Small intestine (tissue), 16 donors: ENCODE data around the gene STARD3. TPM values are rescaled to one million over a fixed set of nuclear protein-coding genes. Genes with fewer than 3 reads are reported as not detected.
"Not testable (repeated sequence)": the region's sequence is repeated elsewhere in the genome, so short reads cannot be mapped to it uniquely, and the experiment has no call there.

Experiments used
- DNase-seq, 2 donors: peaks; one replicate each; pipeline versions ENCODE4 v3.0.0 to v3.0.0-alpha.2; 2013
- FAIRE-seq: peaks from 2 replicates; lab custom pipeline; 2012; peaks lifted over from hg19 to GRCh38; lab: Jason Lieb, UNC
- H3K27ac ChIP-seq, 3 donors: one replicate each; pipeline ENCODE4 v1.5.1; 2013; ENCODE audit warnings: low read length in 2 of 3, mild to moderate bottlenecking in 2 of 3, control low read depth in 1 of 3, inconsistent platforms in 1 of 3, low read depth in 1 of 3, moderate library complexity in 1 of 3
- H3K27me3 ChIP-seq, 3 donors: one replicate each; pipeline ENCODE4 v1.6.1; 2013; ENCODE audit warnings: low read length in 3 of 3, inconsistent platforms in 1 of 3; ENCODE audit not compliant: control insufficient read depth in 3 of 3, insufficient read depth in 3 of 3
- H3K36me3 ChIP-seq, 3 donors: one replicate each; pipeline ENCODE4 v1.6.1; 2013; ENCODE audit warnings: low read length in 3 of 3, inconsistent platforms in 1 of 3, low read depth in 1 of 3, mild to moderate bottlenecking in 1 of 3, moderate library complexity in 1 of 3; ENCODE audit not compliant: control insufficient read depth in 3 of 3, insufficient read depth in 2 of 3
- H3K4me1 ChIP-seq, 3 donors: one replicate each; pipeline ENCODE4 v1.6.1; 2013; ENCODE audit warnings: low read length in 2 of 3, inconsistent platforms in 1 of 3, low read depth in 1 of 3, mild to moderate bottlenecking in 1 of 3, moderate library complexity in 1 of 3; ENCODE audit not compliant: control insufficient read depth in 3 of 3, insufficient read depth in 2 of 3
- H3K4me3 ChIP-seq, 3 donors: one replicate each; pipeline ENCODE4 v1.5.1; 2013; ENCODE audit warnings: low read length in 3 of 3, control low read depth in 1 of 3, inconsistent platforms in 1 of 3, low read depth in 1 of 3, mild to moderate bottlenecking in 1 of 3, moderate library complexity in 1 of 3
- H3K9me3 ChIP-seq, 2 donors: one replicate each; pipeline ENCODE4 v1.6.1; 2013; ENCODE audit warnings: low read depth in 1 of 2, low read length in 1 of 2; ENCODE audit not compliant: control insufficient read depth in 2 of 2, insufficient read depth in 1 of 2
- WGBS, 3 donors: extraction: QIAGEN DNeasy Blood & Tissue Kit; methylation state at CpG; one replicate each; pipeline ENCODE4 v1.1.7; 2013; 5-methylcytosine and 5-hydroxymethylcytosine counted together
- long read RNA-seq, 10 donors: transcript quantifications; one replicate each; lab custom pipeline, GENCODE V29; 2026
- polyA plus RNA-seq, 4 donors: library from polyadenylated mRNA; stranded (reverse) in 3 of 4; unstranded in 1 of 4; fragments of 200-250 nt in 3 of 4; fragments of 120-200 nt in 1 of 4; gene quantifications; one replicate each; pipeline versions ENCODE4 v1.2.1 to v1.2.3, GENCODE V29; 2013
- donor health status: healthy with polysubstance abuse.
- donor health status: control.
- donor health status: control.
- donor health status: Bipolar disorder and iron deficiency.
- donor health status: healthy.

STARD3 gene
- 10 to 100 TPM; 56.0 to 80.2 (median 67.6) TPM for polyA plus RNA-seq
- long read RNA-seq, donor 1, result 0 reads
- long read RNA-seq, donor 2, partial matches to known transcripts, result 6 of 8 reads
- long read RNA-seq, donor 2, other reads (novel, unspliced or antisense), result 0 of 8 reads
- long read RNA-seq, donor 3, transcript STARD3-201 (15 exons, 2,132 nt), result major isoform, 8 of 9 reads
- long read RNA-seq, donor 3, partial matches to known transcripts, result 0 of 9 reads
- long read RNA-seq, donor 3, other reads (novel, unspliced or antisense), result 0 of 9 reads
- long read RNA-seq, donor 4, result 0 reads
- long read RNA-seq, donor 5, partial matches to known transcripts, result 18 of 21 reads
- long read RNA-seq, donor 5, other reads (novel, unspliced or antisense), result 0 of 21 reads
- long read RNA-seq, donor 6, partial matches to known transcripts, result 0 of 2 reads
- long read RNA-seq, donor 6, other reads (novel, unspliced or antisense), result 0 of 2 reads
- long read RNA-seq, donor 7, partial matches to known transcripts, result 25 of 28 reads
- long read RNA-seq, donor 7, other reads (novel, unspliced or antisense), result 0 of 28 reads
- long read RNA-seq, donor 8, result 0 reads
- long read RNA-seq, donor 9, result 0 reads
- long read RNA-seq, donor 10, transcript STARD3-201 (15 exons, 2,132 nt), result major isoform, 6 of 35 reads
- long read RNA-seq, donor 10, partial matches to known transcripts, result 29 of 35 reads
- long read RNA-seq, donor 10, other reads (novel, unspliced or antisense), result 0 of 35 reads

DNA sequence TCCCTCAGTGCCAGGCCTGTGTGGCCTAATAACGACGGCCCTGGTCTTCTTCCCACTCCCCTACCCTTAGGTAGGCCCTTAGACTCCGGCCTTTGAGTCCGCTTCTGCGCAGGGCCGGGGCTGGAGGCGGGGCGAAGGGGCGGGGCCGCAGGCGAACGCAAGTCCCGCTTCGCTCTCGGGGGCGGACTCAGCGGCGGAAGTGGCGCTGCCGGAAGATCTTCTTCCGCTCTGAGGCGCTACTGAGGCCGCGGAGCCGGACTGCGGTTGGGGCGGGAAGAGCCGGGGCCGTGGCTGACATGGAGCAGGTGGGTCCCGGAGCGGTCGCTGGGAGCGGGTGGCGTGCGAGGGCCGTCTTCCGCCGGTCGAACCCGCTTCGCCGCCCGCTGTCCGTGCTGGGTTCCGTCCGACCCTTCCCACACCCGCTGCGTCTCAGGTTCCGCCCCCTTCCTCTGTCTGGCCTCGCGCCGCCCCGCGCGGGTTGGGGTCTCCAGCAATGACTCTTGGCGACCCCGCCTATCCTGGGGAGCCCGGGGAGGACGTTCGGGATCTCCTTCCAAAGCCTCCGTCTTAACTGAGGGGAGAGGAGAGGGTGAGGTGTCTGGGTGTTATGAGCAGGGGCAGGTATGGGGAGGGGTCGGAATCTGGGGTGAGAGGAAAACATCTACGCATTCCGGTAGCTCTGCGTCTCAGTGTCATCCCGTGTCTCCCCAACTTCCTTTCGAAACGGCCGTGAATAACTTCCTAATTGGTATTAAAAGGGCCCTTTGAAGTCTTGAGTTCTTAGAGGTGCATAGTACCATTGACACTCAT, at the start of gene STARD3:
Gene STARD3 (plus strand): TSS at position 218 of the 810 bp plus-strand sequence. CDS start 16,388 bp downstream, outside the sequence.
- peaks cover 7 to 69% (median 12%) of the 10 kb centered on the region in 3 donors for H3K4me1 ChIP-seq
- FAIRE-seq (no peak), DNase-seq (peak; percentile 92 to 97)
- peak within 1 kb of the TSS; percentile 77 to 86 (median 80) for H3K27ac ChIP-seq
- H3K27me3 ChIP-seq, result no peaks in the 10 kb centered on the region
- peak within 1 kb of the TSS; percentile 81 to 95 (median 88) for H3K4me3 ChIP-seq
- 0 to 1% (median 1%) methylated on average over 64 to 68 of the region's 69 CpGs for WGBS, 3 donors
- peaks cover 0 to 47% (median 0%) of the 10 kb centered on the region in 3 donors for H3K36me3 ChIP-seq
- H3K9me3 ChIP-seq, result no peaks in the 10 kb centered on the region

DNA sequence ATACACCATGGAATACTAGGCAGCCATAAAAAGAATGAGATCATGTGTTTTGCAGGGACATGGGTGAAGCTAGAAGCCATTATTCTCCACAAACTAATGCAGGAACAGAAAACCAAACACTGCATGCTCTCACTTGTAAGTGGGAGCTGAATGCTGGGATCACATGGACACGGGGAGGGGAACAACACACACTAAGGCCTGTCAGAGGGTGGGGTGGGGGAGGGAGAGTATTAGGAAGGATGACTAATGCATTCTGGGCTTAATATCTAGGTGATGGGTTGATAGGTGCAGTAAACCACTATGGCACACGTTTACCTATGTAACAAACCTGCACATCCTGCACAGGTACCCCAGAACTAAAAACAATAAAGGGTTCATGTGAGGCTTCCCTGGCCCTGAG, 46.8 kb upstream of the STARD3 start:
- FAIRE-seq, H3K4me3 ChIP-seq, H3K9me3 ChIP-seq, H3K4me1 ChIP-seq, H3K36me3 ChIP-seq, DNase-seq, H3K27ac ChIP-seq: not testable (repeated sequence)
- 38 to 61% (median 39%) methylated on average over 2 of the region's 2 CpGs for WGBS, 3 donors
- peaks cover 0 to 30% (median 8%) of the 10 kb centered on the region in 3 donors for H3K27me3 ChIP-seq

DNA sequence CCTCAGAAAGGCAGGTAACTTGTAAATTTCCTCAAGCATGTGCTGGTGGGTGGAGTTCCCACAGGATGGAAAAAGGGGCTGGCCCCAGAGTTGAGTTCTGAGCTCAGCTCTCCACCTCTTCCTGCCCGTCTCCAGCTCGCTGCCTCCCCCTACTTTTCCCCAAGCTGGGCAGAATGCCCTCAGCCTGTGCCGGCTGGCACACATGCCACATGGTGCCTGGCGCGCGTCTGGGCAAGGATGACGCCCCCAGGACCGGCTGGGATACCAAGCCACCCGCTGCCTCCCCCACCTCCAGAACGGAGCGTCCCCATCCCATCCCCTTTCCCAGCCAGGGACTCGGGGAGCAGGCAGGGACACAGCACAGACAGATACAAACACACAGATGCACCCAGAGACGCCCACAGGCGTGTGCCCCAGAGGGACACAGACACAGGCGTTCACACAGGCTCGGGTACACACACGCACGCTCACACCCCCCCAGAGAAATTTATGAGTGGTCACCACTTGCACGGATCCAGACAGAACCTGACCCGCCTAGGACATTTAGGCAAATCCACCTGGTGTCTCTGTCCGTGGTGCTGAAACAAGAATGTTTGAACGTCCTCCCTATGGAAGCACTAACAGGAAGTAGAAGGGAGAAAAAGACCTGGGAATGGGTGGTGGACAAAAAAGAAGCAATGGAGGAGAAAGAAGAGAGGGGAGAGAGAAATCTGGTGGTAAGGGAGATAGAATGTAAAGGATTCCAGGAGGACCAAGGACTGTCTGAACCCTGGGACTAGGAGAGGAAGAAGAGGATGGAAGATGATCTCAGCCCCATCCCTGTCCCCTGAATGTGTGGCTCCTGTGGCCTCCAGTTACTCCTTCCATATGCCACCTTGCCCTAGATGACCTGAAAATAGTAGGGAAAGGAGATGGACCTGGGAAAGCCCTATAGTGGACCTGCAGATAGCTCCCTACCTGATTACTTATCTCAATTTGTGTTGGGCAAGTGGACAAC, 44.7 kb upstream of the STARD3 start:
- H3K27ac ChIP-seq, result no peak overlapping the region
- FAIRE-seq (no peak), DNase-seq (peak; percentile 57 to 86)
- H3K4me3 ChIP-seq, result no peak overlapping the region
- no peaks in the 10 kb centered on the region for H3K4me1 ChIP-seq
- no peaks in the 10 kb centered on the region for H3K9me3 ChIP-seq
- no peaks in the 10 kb centered on the region for H3K36me3 ChIP-seq
- peaks cover 8 to 49% (median 18%) of the 10 kb centered on the region in 3 donors for H3K27me3 ChIP-seq
- 3 to 6% (median 5%) methylated on average over 22 of the region's 22 CpGs for WGBS, 3 donors

DNA sequence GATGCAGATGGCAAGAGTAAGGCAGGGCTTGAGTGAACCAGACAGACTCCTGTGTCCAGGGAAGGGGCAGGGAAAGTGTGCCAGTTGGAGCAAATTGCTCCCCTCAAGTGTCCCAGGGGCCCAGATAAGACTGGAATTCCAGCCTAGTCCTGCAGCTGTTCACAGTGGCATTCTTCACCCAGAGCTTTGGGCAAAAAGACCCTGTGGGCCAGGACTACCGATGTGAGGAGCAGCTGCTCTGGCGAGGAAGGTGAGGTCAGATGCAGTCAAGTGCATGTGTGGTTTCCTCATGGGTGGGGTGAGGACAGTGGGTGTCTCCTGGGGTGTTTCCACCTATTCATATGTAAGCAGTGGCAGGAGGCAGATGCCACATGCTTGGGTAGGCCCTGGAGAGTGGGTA, 43.6 kb upstream of the STARD3 start:
- FAIRE-seq, result no peak

DNA sequence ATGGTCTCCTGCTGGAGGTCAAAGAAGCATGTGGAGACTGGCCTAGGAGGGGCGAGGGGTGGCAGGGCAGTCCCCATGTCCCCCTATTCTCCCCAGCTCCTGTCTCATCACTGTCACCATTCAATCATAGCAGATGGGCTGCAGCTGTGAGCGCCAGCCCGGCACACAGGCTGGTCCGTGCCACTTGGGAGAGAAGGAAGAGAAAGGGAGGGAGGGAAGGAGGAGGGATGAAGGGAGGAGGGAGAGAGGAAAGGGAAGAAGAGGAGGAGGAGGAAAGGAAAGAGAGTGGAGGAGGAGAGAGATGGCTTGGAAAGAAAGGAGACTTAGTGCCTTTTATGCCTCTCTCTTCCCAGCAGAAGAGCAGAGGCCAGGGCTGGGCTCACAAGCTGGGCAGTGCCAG, 41.6 kb upstream of the STARD3 start:
- no peaks in the 10 kb centered on the region for H3K36me3 ChIP-seq
- H3K4me3 ChIP-seq, result no peak overlapping the region
- no peak for FAIRE-seq
- DNase-seq, result no peak
- H3K4me1 ChIP-seq, result peaks cover 0 to 6% (median 2%) of the 10 kb centered on the region in 3 donors
- H3K27ac ChIP-seq, result no peak overlapping the region
- peaks cover 8 to 76% (median 35%) of the 10 kb centered on the region in 3 donors for H3K27me3 ChIP-seq
- H3K9me3 ChIP-seq, result no peaks in the 10 kb centered on the region
- WGBS, 3 donors, result 13 to 27% (median 17%) methylated on average over 4 of the region's 4 CpGs

More for the DNA sequence above, 43.6 kb upstream of the STARD3 start:
- no peaks in the 10 kb centered on the region for H3K36me3 ChIP-seq
- H3K4me3 ChIP-seq, result no peak overlapping the region
- 46 to 69% (median 68%) methylated on average over 2 of the region's 2 CpGs for WGBS, 3 donors
- no peak for DNase-seq
- no peak overlapping the region for H3K27ac ChIP-seq
- no peaks in the 10 kb centered on the region for H3K4me1 ChIP-seq
- H3K9me3 ChIP-seq, result no peaks in the 10 kb centered on the region
- H3K27me3 ChIP-seq, result peaks cover 8 to 60% (median 22%) of the 10 kb centered on the region in 3 donors

DNA sequence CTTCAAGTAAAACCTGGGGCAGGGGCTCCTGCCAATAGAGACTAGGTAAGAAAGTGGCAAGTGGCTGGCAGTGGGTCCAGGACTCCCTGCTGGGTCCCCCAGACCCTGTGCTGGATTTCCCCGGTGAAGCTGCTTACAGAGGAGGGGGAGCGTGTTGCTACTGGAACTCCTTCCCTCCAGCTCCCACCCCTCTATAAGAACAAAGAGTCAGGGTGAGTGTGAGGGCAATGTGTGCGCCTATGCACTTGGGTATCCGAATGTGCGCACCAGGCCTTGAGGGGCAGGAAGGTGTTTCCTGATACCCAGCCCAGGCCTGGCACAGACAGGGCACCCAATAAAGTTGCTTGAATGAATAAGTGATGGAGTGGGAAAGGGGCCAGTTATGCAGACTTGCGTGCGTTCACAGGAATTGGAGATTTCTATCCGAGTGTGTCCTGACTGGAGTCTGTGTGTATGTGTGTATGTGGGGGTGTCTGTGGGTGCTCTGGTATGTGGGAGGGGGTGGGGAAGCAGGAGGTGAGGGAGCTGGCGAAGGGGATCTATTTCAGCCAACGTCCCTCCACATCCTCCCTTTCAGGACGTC, 40.9 kb upstream of the STARD3 start:
- H3K36me3 ChIP-seq, result no peaks in the 10 kb centered on the region
- no peaks in the 10 kb centered on the region for H3K9me3 ChIP-seq
- peaks cover 8 to 83% (median 41%) of the 10 kb centered on the region in 3 donors for H3K27me3 ChIP-seq
- H3K4me1 ChIP-seq, result peaks cover 0 to 6% (median 2%) of the 10 kb centered on the region in 3 donors
- no peak overlapping the region for H3K4me3 ChIP-seq
- 16 to 22% (median 21%) methylated on average over 11 of the region's 11 CpGs for WGBS, 3 donors
- DNase-seq (no peak), FAIRE-seq (no peak)
- H3K27ac ChIP-seq, result no peak overlapping the region

DNA sequence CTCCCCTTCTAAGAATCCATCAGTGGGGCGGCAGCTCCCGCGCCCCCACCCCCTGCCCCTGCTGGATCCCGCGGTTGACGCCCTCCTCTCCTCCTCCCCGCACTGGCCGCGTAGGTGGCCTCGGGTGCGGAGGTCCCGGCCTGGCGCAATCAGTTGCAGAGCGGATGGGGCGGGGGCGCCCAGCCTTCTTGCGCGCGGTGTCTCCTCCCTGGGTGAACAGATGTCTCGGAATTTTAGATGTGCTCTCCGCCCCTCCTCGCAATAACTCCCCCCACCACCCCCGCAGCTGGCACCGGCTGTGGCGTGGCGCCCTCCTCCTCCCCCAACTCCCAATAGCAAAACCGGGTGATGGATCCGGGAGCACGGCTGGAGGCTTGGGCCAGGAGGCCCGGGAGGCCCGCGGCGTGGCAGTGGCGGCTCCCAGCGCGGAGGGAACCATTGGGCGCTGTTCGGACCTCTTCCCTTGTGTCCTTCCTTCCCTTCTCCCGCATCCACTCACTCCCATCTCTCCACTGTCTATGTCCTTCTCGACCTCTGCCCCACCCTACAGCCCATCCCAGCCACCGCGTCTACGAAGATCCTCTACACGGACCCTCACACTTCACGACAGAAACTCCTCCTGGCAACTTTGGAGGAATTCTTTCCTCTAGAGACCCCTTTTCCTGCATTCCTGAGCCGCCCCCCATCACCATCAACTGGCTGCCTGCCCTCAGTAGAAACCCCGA, 40.2 kb upstream of the STARD3 start:
- FAIRE-seq (no peak), DNase-seq (no peak)
- Histone ChIP-seq H3K27me3 (peaks cover 8 to 90% (median 48%) of the 10 kb centered on the region in 3 donors), H3K27ac (no peak overlapping the region), H3K4me1 (peaks cover 0 to 6% (median 2%) of the 10 kb centered on the region in 3 donors), H3K9me3 (no peaks in the 10 kb centered on the region), H3K4me3 (no peak overlapping the region), H3K36me3 (no peaks in the 10 kb centered on the region)
- WGBS, 3 donors, result 4 to 10% (median 7%) methylated on average over 41 to 47 of the region's 47 CpGs
